ENCODE data around the gene SERINC5. TPM values are rescaled to one million over a fixed set of nuclear protein-coding genes. Genes with fewer than 3 reads are reported as not detected.

SERINC5 gene
- total RNA-seq, 1 experiment from 2014 or later = 52.3 TPM

- no peak overlapping the region for H3K14ac ChIP-seq (ENCODE audit: insufficient read depth, low read length)
- H3K27me3 ChIP-seq (ENCODE audit: insufficient read depth, low read length) = no peaks in the 10 kb centered on the region
- H2BK12ac ChIP-seq (ENCODE audit: insufficient read length, low read depth, low read length) = no peak overlapping the region
- no peak overlapping the region; the same call in 1 of the 2 replicates for H2BK15ac ChIP-seq (ENCODE audit: low read depth, low read length)
- no peak for TF ChIP-seq CTCF (conservative IDR thresholded peaks at IDR 0.05)
- H3K27ac Mint-ChIP-seq = peak overlapping the region in 2 of 3 experiments; percentile 33 to 84; a peak in 4 of 7 replicates
- no peak overlapping the region for H3K4me3 Mint-ChIP-seq
- H3K79me2 ChIP-seq (ENCODE audit: insufficient read depth, low read length) = peaks cover 24% of the 10 kb centered on the region; the same call in 1 of the 2 replicates
- H3K27ac ChIP-seq (ENCODE audit: insufficient read length, low read depth, low read length) = no peak overlapping the region
- H3K9me3 Mint-ChIP-seq = no peaks in the 10 kb centered on the region
- peaks cover 0 to 10% (median 3%) of the 10 kb centered on the region in 3 experiments; a peak in 3 of 7 replicates for H3K36me3 Mint-ChIP-seq (ENCODE audit: insufficient read depth in 1 of 3, low read depth in 3 of 3)
- H3K23me2 ChIP-seq (ENCODE audit: insufficient read length, low read depth, low read length, poor library complexity, severe bottlenecking) = no peaks in the 10 kb centered on the region
- H2AK5ac ChIP-seq (ENCODE audit: insufficient read length, low read length) = no peak overlapping the region
- no peak overlapping the region for H3K23ac ChIP-seq (ENCODE audit: insufficient read length, low read depth, low read length)
- H3K4me2 ChIP-seq (ENCODE audit: insufficient read depth, insufficient read length, low read length) = no peak overlapping the region
- H4K20me1 ChIP-seq (ENCODE audit: control insufficient read depth, insufficient read depth, insufficient read length) = no peaks in the 10 kb centered on the region
- no peak overlapping the region for H3K18ac ChIP-seq (ENCODE audit: insufficient read length, low read depth, low read length)
- H3K79me1 ChIP-seq (ENCODE audit: insufficient read depth, low read depth, low read length, poor library complexity, severe bottlenecking) = peaks cover 8% of the 10 kb centered on the region
- H4K5ac ChIP-seq (ENCODE audit: insufficient read length, low read depth, low read length) = no peak overlapping the region
- no peaks in the 10 kb centered on the region for H3K27me3 Mint-ChIP-seq (ENCODE audit: low read depth)
- no peak overlapping the region for H3K9ac ChIP-seq (ENCODE audit: extremely low read depth, insufficient read length, low read length)
- H3K56ac ChIP-seq (ENCODE audit: insufficient read length, low read depth, low read length) = no peak overlapping the region
- no peak overlapping the region for H2AFZ ChIP-seq (ENCODE audit: low read length)
- no peak overlapping the region for H3T11ph ChIP-seq (ENCODE audit: low read length)
- DNase-seq = no peak
- no peak overlapping the region for H2BK120ac ChIP-seq (ENCODE audit: low read depth, low read length, poor library complexity, severe bottlenecking)
- H3K4ac ChIP-seq (ENCODE audit: low read depth, low read length) = no peak overlapping the region
- no peak overlapping the region for H2BK20ac ChIP-seq (ENCODE audit: low read depth, low read length, poor library complexity, severe bottlenecking)
- H3K9me3 ChIP-seq (ENCODE audit: control insufficient read depth, low read depth, low read length) = no peaks in the 10 kb centered on the region
- H4K8ac ChIP-seq (replicated peaks; ENCODE audit: insufficient read length, low read depth, low read length) = no peak overlapping the region
- H2BK5ac ChIP-seq (ENCODE audit: insufficient read length, low read length) = no peak overlapping the region
- no peak overlapping the region for H4K91ac ChIP-seq (ENCODE audit: insufficient read length, low read depth, low read length)
- peaks cover 9% of the 10 kb centered on the region for H3K4me1 ChIP-seq (ENCODE audit: insufficient read depth, low read length)
- WGBS (ENCODE audit: extremely low coverage, insufficient read length, low lambda C conversion rate) = no CpG with 5 or more reads among the region's 4 CpGs
- H3K4me1 Mint-ChIP-seq = peaks cover 33 to 39% of the 10 kb centered on the region in 2 experiments
Measured at GRCh38 chr5:80219391-80219790, 36.5 kb downstream of the SERINC5 start.

Measured in H9 (cell line).